Pancreas (tissue), 10 donors: Measurements from ENCODE around the gene GRID1. TPM values are rescaled to one million over a fixed set of nuclear protein-coding genes. Genes with fewer than 3 reads are reported as not detected.

ENCODE experiments used
- ATAC-seq, 4 donors: fragments of 200-7000 bp; cut with Tn5 transposase; one replicate each; pipeline versions ENCODE4 v1.8.0 to v1.9.1; 2020; ENCODE audit warnings: mild to moderate bottlenecking in 4 of 4, moderate library complexity in 4 of 4
- DNase-seq, 6 donors: peaks; one replicate each; pipeline ENCODE4 v3.0.0-alpha.2; 2020
- FAIRE-seq: peaks from 2 replicates; lab custom pipeline; 2012; peaks lifted over from hg19 to GRCh38; lab: Jason Lieb, UNC
- H3K27ac ChIP-seq, 4 donors: fragments of 200-600 bp; sonication (generic); 1 replicate in 3 of 4; 2 replicates in 1 of 4; pipeline versions ENCODE4 v1.5.0 to v1.8.0; 2020
- H3K27me3 ChIP-seq, 4 donors: fragments of 200-600 bp; one replicate each; pipeline ENCODE4 v1.8.0; 2021
- H3K36me3 ChIP-seq, 3 donors: fragments of 200-600 bp; sonication (generic) in 1 of 3; one replicate each; pipeline versions ENCODE4 v1.5.0 to v1.8.0; 2020 to 2021
- H3K4me1 ChIP-seq, 3 donors: fragments of 200-600 bp; one replicate each; pipeline ENCODE4 v1.8.0; 2021
- H3K4me3 ChIP-seq, 4 donors: fragments of 200-600 bp; sonication (generic) in 2 of 4; one replicate each; pipeline versions ENCODE4 v1.5.0 to v1.8.0; 2020 to 2021
- H3K9me3 ChIP-seq, 4 donors: fragments of 200-600 bp; one replicate each; pipeline ENCODE4 v1.8.0; 2021
- WGBS, 2 donors: extraction: QIAGEN DNeasy Blood & Tissue Kit; methylation state at CpG; one replicate each; pipeline ENCODE4 v1.1.7; 2013; 5-methylcytosine and 5-hydroxymethylcytosine counted together
- intact Hi-C, 3 donors: fragments of 100-400 bp; cut with DNase I; formaldehyde crosslinking; loops; one replicate each; pipeline versions ENCODE4 v1.11.1 to v1.14.2; 2022
- polyA plus RNA-seq, 2 donors: library from polyadenylated mRNA; stranded (reverse); fragments of 200-250 nt; gene quantifications; one replicate each; pipeline ENCODE4 v1.2.3, GENCODE V29; 2013
- total RNA-seq, 6 donors: library from RNA; stranded (reverse); fragmentation: NEBNext Ultra II Directional in 4 of 6; extraction: Animal tissue kit (Norgen Biotek cat#: 25700) in 4 of 6; gene quantifications; one replicate each; pipeline versions ENCODE4 v1.2.1 to v1.2.4, GENCODE V29; 2021 to 2023
- TF ChIP-seq, protein P1 (sequence below), 4 donors: fragments of 200-600 bp; sonication (generic) in 3 of 4; IDR thresholded peaks; one replicate each; pipeline versions ENCODE4 v1.5.0 to v1.8.0; 2021; ENCODE audit warnings: antibody characterized with exemption in 4 of 4
- donor health status: healthy with polysubstance abuse.
- donor health status: DM: no; HTN: no; CAD: no; lungs with moderate emphysema.
- donor health status: DM: no; HTN: no; CAD: no.
- donor health status: control.
- donor health status: control.
- donor health status: Bipolar disorder and iron deficiency.
- donor health status: DM: yes; HTN: yes; CAD: no.
- donor health status: DM: no; HTN: no; CAD: no.
- donor health status: DM: no; HTN: no; CAD: no.
- donor health status: DM: yes; HTN: yes; CAD: no.

GRID1 gene
- total and polyA plus RNA-seq, 8 donors: 0.05 to 1.5 (median 0.91) TPM

DNA sequence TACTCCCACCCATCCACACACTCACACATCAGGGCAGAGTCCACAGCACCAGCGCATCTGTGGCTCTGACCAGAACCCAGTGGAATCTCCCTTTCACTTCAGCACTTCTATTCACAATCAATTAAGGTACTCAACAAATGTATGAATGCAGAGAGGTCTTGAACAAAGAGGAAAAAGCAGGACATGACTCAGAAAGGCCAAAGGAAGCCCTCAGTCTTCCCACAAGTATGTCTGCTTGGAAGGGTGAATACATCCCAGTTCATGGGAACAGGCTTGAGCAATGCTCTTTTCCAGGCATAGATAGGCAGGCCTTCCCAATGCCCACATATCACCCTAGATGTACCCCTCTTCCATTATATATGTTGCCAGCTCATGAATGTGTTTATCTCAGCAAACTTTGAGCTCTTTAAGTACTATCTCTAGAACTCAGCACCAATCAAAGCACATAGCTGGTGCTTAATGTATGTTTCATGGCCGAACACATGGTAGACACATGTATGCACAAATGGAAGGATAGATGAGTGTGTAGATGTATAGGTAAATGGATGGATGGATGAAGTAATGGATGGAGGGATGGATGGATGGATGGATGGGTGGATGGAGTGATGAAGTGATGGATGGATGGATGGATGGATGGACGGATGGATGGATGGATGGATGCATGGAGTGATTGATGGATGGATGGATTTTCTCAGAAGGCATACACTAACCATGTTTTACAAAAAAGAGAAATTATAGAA is 507.6 kb downstream of the GRID1 start:
- Histone ChIP-seq H3K9me3 (no peaks in the 10 kb centered on the region), H3K4me1 (no peaks in the 10 kb centered on the region), H3K27me3 (no peaks in the 10 kb centered on the region), H3K4me3 (no peak overlapping the region), H3K27ac (no peak overlapping the region), H3K36me3 (no peaks in the 10 kb centered on the region)
- 75 to 80% methylated on average over 3 of the region's 3 CpGs for WGBS, 2 donors
- TF ChIP-seq, protein P1, sequence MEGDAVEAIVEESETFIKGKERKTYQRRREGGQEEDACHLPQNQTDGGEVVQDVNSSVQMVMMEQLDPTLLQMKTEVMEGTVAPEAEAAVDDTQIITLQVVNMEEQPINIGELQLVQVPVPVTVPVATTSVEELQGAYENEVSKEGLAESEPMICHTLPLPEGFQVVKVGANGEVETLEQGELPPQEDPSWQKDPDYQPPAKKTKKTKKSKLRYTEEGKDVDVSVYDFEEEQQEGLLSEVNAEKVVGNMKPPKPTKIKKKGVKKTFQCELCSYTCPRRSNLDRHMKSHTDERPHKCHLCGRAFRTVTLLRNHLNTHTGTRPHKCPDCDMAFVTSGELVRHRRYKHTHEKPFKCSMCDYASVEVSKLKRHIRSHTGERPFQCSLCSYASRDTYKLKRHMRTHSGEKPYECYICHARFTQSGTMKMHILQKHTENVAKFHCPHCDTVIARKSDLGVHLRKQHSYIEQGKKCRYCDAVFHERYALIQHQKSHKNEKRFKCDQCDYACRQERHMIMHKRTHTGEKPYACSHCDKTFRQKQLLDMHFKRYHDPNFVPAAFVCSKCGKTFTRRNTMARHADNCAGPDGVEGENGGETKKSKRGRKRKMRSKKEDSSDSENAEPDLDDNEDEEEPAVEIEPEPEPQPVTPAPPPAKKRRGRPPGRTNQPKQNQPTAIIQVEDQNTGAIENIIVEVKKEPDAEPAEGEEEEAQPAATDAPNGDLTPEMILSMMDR (IDR thresholded peaks at IDR 0.05): no peak
- DNase-seq (no peak), ATAC-seq (no peak), FAIRE-seq (no peak)
- intact Hi-C loops: no loop called here

DNA sequence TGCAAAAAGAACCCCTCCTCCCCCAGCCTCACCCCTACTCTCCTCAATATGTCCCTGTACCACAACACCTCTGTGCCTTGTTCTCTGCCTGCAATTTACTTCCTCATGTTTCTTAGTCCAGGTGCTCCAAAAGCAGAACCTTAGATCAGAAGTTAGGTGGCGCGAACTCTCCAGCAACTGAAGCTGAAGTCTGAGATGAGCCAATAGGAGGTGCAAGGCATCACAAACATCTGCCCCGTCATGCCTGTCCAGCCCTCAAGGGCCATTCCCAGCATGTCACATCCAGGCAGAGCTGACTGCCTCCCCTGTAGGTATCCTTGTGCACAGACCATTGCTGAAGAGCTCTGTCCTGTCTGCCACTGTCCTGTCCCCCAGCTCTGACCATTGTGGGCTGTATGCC is 508.8 kb downstream of the GRID1 start:
- no peak overlapping the region for H3K27ac ChIP-seq
- intact Hi-C loops: no loop called here
- no peaks in the 10 kb centered on the region for H3K9me3 ChIP-seq
- H3K27me3 ChIP-seq: no peaks in the 10 kb centered on the region
- no peaks in the 10 kb centered on the region for H3K4me1 ChIP-seq
- DNase-seq: no peak
- ATAC-seq: no peak
- 83 to 97% methylated on average over 3 of the region's 3 CpGs for WGBS, 2 donors
- no peak for FAIRE-seq
- no peak overlapping the region for H3K4me3 ChIP-seq
- TF ChIP-seq, protein P1 (IDR thresholded peaks at IDR 0.05): no peak
- no peaks in the 10 kb centered on the region for H3K36me3 ChIP-seq

DNA sequence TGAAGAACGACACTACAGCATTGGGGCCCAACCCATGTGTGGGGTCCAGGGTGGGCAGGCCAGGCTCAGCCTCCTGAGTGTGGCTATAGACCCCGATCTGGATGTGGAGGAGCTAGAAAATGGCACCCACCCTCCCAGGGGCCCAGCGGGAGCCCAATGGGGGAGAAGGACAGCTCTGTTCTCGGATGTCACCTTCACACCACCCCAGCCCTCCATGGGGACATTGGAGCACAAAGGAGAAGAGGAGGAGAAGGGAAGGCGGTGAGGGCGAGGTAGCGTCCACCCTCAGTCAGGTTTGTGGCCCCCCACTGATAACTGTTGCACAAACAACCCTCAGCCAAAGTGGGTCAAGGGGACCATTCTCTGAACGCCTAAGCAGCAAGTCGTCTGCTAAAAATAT is 509.3 kb downstream of the GRID1 start:
- WGBS, 2 donors: 75 to 86% methylated on average over 9 of the region's 9 CpGs
- FAIRE-seq: no peak
- DNase-seq: no peak
- Histone ChIP-seq H3K27me3 (no peaks in the 10 kb centered on the region), H3K4me1 (no peaks in the 10 kb centered on the region), H3K36me3 (no peaks in the 10 kb centered on the region), H3K9me3 (no peaks in the 10 kb centered on the region), H3K27ac (no peak overlapping the region), H3K4me3 (no peak overlapping the region)
- TF ChIP-seq, protein P1 (IDR thresholded peaks at IDR 0.05): no peak
- ATAC-seq: no peak
- intact Hi-C loops: no loop called here

DNA sequence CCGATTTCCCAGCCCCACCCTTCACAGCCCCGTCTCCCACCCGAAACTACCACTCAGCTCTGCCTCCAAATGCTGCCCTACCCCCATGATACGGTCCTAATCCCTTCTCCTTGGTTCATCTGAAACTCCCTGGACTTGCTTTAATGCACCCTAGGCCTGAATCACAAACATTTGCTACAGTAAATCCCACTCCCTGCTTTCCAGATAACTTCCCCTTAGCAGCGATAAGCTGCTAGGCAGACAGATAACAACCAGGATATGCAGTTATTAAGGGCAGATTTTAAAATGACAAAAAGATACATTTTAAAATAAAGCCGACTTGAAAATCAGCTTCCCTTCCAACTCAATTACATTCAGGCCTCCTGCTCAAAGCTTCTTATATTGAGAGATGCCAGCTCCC is 514.7 kb downstream of the GRID1 start:
- H3K27me3 ChIP-seq: no peaks in the 10 kb centered on the region
- no peak for ATAC-seq
- 72 to 81% methylated on average over 6 of the region's 6 CpGs for WGBS, 2 donors
- no peaks in the 10 kb centered on the region for H3K4me1 ChIP-seq
- FAIRE-seq: no peak
- no peak for DNase-seq
- H3K36me3 ChIP-seq: no peaks in the 10 kb centered on the region
- no peak overlapping the region for H3K4me3 ChIP-seq
- intact Hi-C loops: no loop called here
- no peaks in the 10 kb centered on the region for H3K9me3 ChIP-seq
- TF ChIP-seq, protein P1 (IDR thresholded peaks at IDR 0.05): no peak
- H3K27ac ChIP-seq: no peak overlapping the region

DNA sequence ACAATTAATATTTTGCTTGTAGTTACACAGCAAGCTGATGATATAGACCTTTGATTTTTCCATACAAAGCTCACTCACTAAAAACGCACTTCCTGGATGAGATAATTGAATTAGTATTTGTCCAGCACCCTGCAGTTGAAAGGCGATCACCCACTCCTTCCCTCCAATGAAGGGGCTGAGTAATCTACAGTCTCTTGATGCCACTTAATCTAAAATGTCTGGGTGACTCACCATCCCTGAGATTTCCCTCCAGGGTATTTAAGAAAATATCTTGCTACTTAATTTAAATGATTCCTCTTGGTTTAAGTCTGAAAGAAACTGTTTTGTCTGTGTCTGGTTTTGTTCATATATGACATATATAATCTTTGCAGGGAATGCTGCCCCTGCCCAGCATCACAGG is 515.3 kb downstream of the GRID1 start:
- H3K4me1 ChIP-seq: no peaks in the 10 kb centered on the region
- H3K27ac ChIP-seq: no peak overlapping the region
- intact Hi-C loops: no loop called here
- H3K9me3 ChIP-seq: no peaks in the 10 kb centered on the region
- no peaks in the 10 kb centered on the region for H3K27me3 ChIP-seq
- DNase-seq: no peak
- H3K36me3 ChIP-seq: no peaks in the 10 kb centered on the region
- no peak for ATAC-seq
- TF ChIP-seq, protein P1 (IDR thresholded peaks at IDR 0.05): no peak
- H3K4me3 ChIP-seq: no peak overlapping the region
- WGBS, 2 donors: 57 to 71% methylated on average over 2 of the region's 2 CpGs
- no peak for FAIRE-seq
